Measurements from ENCODE around the gene OSM. TPM values are rescaled to one million over a fixed set of nuclear protein-coding genes. Genes with fewer than 3 reads are reported as not detected.

OSM gene
- total and polyA plus RNA-seq, 3 experiments from 2014 or later, result 16.4 to 20.7 (median 18.9) TPM

DNA sequence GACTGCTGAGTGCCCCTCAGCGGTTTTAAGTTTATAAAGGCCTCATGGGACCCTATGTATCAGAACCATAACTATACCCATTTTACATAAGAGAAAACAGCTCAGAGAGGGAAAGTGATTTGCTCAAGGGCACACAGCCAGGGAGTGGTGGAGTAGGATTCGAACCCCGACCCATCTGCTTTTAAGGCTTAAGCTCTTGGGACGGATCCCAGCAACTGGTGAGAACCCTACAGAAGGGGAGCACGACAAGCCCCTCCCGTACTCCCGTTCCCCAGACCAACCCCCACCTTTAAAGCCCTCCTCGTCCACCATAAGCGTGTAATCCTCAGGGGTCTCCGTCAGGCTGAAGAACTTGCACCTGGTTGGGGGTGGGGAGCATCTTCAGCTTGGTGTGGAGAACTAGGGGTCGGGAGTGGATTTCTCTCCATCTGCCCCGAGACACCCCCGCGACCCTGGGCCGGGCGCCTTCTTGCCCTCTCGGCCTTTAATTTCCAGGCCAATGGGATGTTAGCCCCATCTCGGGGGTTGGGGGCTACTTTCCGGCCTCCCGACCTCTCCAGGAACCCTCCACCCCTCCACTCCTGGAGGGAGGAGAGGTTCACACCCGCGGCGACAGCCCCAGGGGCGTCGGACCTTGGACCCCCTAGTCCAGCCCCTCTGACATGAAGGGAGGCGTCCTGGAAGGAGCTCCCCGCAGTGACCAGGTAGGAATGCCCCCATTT, 21.9 kb upstream of the OSM start:
- no peaks in the 10 kb centered on the region for H3K27me3 ChIP-seq (ENCODE audit: insufficient read depth, low read length, poor library complexity, severe bottlenecking)
- H3K4me1 Mint-ChIP-seq, result peaks cover 23 to 43% (median 26%) of the 10 kb centered on the region in 3 donors
- H3K36me3 Mint-ChIP-seq, result peaks cover 2 to 44% (median 5%) of the 10 kb centered on the region in 3 donors
- peaks cover 0 to 1% of the 10 kb centered on the region in 2 donors for H3K27me3 Mint-ChIP-seq
- CTCF ChIA-PET, result interaction anchor here (0.7 to 9.0 kb wide), 46 partner anchors 8 to 196 kb away, joined by 3 to 246 read pairs (median 6); partner anchors contain the start of genes CCDC157, LIF, MTFP1 and OSM
- peak overlapping the region; percentile 7 for H3K27ac ChIP-seq (ENCODE audit: low read depth, low read length)
- H3K4me3 ChIP-seq (ENCODE audit: low read length), result peak overlapping the region; percentile 70
- peaks cover 33% of the 10 kb centered on the region for H3K4me1 ChIP-seq (ENCODE audit: insufficient read depth, low read length)
- peaks cover 10% of the 10 kb centered on the region for H3K36me3 ChIP-seq (ENCODE audit: insufficient read depth, low read length)
- H3K27ac Mint-ChIP-seq, result peak overlapping the region; percentile 37 to 96 (median 88)
- no peaks in the 10 kb centered on the region for H3K9me3 ChIP-seq (ENCODE audit: low read length)
- POLR2A ChIA-PET, result interaction anchor here (1.0 to 6.2 kb wide), 11 partner anchors 14 to 136 kb away, joined by 3 to 48 read pairs (median 9); partner anchors contain the start of genes CCDC157, RNF215, SF3A1 and TBC1D10A
- DNase-seq, result no peak
- peak overlapping the region; percentile 87 to 95 (median 90) for H3K4me3 Mint-ChIP-seq
- H3K9me3 Mint-ChIP-seq, result no peaks in the 10 kb centered on the region

GRCh38 chr22:30287648-30288418, 21.2 kb upstream of the OSM start:
- peak overlapping the region; percentile 80 to 95 (median 90) for H3K4me3 Mint-ChIP-seq
- peaks cover 23 to 43% (median 26%) of the 10 kb centered on the region in 3 donors for H3K4me1 Mint-ChIP-seq
- ChIA-PET CTCF (interaction anchor here (0.7 to 9.0 kb wide), 52 partner anchors 8 to 198 kb away, joined by 3 to 246 read pairs (median 4); partner anchors contain the start of genes CCDC157, LIF, MTFP1 and OSM), POLR2A (interaction anchor here (0.6 to 6.2 kb wide), 11 partner anchors 15 to 137 kb away, joined by 3 to 48 read pairs (median 9); partner anchors contain the start of genes CCDC157, RNF215, SF3A1 and TBC1D10A)
- Histone ChIP-seq H3K27me3 (ENCODE audit: insufficient read depth, low read length, poor library complexity, severe bottlenecking) (no peaks in the 10 kb centered on the region), H3K36me3 (ENCODE audit: insufficient read depth, low read length) (peaks cover 2% of the 10 kb centered on the region), H3K9me3 (ENCODE audit: low read length) (no peaks in the 10 kb centered on the region), H3K4me1 (ENCODE audit: insufficient read depth, low read length) (peaks cover 37% of the 10 kb centered on the region), H3K27ac (ENCODE audit: low read depth, low read length) (no peak overlapping the region), H3K4me3 (ENCODE audit: low read length) (peak overlapping the region; percentile 7)
- peak; percentile 78 to 91 (median 81) for DNase-seq
- H3K9me3 Mint-ChIP-seq, result no peaks in the 10 kb centered on the region
- H3K27me3 Mint-ChIP-seq, result peaks cover 0 to 1% of the 10 kb centered on the region in 2 donors
- peak overlapping the region; percentile 37 to 96 (median 88) for H3K27ac Mint-ChIP-seq
- H3K36me3 Mint-ChIP-seq, result peaks cover 0 to 37% (median 0%) of the 10 kb centered on the region in 3 donors

DNA sequence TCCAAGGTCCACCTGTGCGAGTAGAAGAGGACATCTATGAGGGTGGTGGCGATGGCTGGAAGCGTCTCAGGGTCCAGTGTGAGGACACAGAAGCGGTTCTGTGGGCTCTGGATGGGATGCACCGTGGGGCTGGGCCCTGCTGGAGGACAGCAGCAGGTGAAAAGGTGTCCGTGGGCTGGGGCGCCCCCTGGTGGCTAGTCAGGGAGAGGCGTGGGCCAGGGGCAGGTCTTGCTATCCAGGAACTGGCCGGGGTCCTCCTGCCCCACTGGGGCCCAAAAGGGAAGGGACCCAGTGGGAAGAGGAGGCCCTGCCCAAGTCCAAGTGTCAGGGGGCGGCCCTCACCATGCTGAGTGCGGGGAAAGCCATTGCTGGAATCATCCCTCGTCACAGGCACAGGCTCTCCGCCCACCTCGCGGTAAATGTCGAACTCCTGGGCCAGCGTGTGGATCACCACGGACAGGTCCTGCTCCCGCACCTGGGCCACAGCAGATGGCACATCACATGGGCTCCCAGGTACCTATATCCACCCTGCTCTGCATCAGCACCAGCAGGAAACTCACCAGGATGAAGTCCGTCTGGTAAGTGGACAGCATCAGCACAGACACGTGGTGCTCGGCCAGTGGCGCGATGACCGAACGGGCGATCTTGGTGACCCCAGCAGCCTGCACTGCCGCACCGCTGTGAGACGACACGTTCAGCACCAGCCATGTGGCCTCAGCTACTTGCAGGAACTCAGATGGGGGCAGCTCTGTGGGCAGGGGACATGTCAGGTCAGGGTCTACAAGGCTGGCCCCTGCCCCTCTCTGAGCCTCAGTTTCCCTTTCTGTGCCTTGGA, 20.4 kb upstream of the OSM start:
- Histone ChIP-seq H3K4me1 (ENCODE audit: insufficient read depth, low read length) (peaks cover 45% of the 10 kb centered on the region), H3K36me3 (ENCODE audit: insufficient read depth, low read length) (no peaks in the 10 kb centered on the region), H3K27me3 (ENCODE audit: insufficient read depth, low read length, poor library complexity, severe bottlenecking) (no peaks in the 10 kb centered on the region), H3K9me3 (ENCODE audit: low read length) (no peaks in the 10 kb centered on the region), H3K27ac (ENCODE audit: low read depth, low read length) (no peak overlapping the region), H3K4me3 (ENCODE audit: low read length) (no peak overlapping the region)
- DNase-seq, result peak; percentile 76 to 88 (median 82)
- peaks cover 23 to 46% (median 28%) of the 10 kb centered on the region in 3 donors for H3K4me1 Mint-ChIP-seq
- CTCF ChIA-PET, result interaction anchor here (0.7 to 9.0 kb wide), 48 partner anchors 8 to 199 kb away, joined by 3 to 246 read pairs (median 5); partner anchors contain the start of genes CCDC157, LIF, MTFP1 and OSM
- POLR2A ChIA-PET, result interaction anchor here (0.6 to 6.2 kb wide), 9 partner anchors 15 to 105 kb away, joined by 3 to 48 read pairs (median 6); partner anchors contain the start of genes CCDC157, RNF215, SF3A1 and TBC1D10A
- peaks cover 0 to under 1% of the 10 kb centered on the region in 2 donors for H3K27me3 Mint-ChIP-seq
- H3K36me3 Mint-ChIP-seq, result peaks cover 0 to 29% (median 0%) of the 10 kb centered on the region in 3 donors
- H3K9me3 Mint-ChIP-seq, result no peaks in the 10 kb centered on the region
- peak overlapping the region in 2 of 7 donors; percentile 36 to 75 for H3K4me3 Mint-ChIP-seq
- peak overlapping the region in 3 of 8 donors; percentile 23 to 95 (median 42) for H3K27ac Mint-ChIP-seq

DNA sequence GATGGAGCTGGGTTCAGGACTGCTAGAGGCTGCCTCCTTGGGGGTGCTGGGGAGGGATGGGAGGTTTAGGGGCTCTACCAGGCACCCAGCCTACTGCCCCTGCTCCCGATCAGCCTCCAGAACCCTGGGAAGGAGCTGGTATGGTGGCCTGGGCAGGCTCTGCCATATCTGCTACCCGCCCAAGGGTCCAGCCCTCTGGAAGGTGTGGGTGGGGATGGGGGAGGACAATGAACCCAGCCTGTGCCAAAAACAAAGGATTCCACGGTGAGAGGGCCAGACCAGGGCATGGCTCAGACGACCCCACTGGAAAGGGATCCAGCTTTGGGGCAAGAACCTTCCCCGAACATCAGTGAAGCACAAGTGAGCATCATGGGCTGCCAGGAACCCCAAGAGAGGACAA, 19.7 kb upstream of the OSM start:
- no peak overlapping the region for H3K4me3 ChIP-seq (ENCODE audit: low read length)
- ChIA-PET POLR2A (interaction anchor here (0.7 to 1.1 kb wide), 2 partner anchors 18 to 25 kb away, joined by 3 read pairs; no protein-coding TSS in a partner anchor), CTCF (interaction anchor here (0.8 to 9.0 kb wide), 7 partner anchors 22 to 198 kb away, joined by 3 to 246 read pairs (median 25); partner anchors contain the start of genes OSM and RNF215)
- peak overlapping the region in 2 of 7 donors; percentile 36 to 75 for H3K4me3 Mint-ChIP-seq
- no peak overlapping the region for H3K27ac ChIP-seq (ENCODE audit: low read depth, low read length)
- no peaks in the 10 kb centered on the region for H3K9me3 Mint-ChIP-seq
- peaks cover 45% of the 10 kb centered on the region for H3K4me1 ChIP-seq (ENCODE audit: insufficient read depth, low read length)
- H3K4me1 Mint-ChIP-seq, result peaks cover 23 to 41% (median 26%) of the 10 kb centered on the region in 3 donors
- DNase-seq, result no peak
- no peaks in the 10 kb centered on the region for H3K27me3 ChIP-seq (ENCODE audit: insufficient read depth, low read length, poor library complexity, severe bottlenecking)
- H3K36me3 Mint-ChIP-seq, result peaks cover 0 to 22% (median 0%) of the 10 kb centered on the region in 3 donors
- H3K27me3 Mint-ChIP-seq, result no peaks in the 10 kb centered on the region
- H3K27ac Mint-ChIP-seq, result peak overlapping the region in 2 of 8 donors; percentile 11 to 95
- H3K9me3 ChIP-seq (ENCODE audit: low read length), result no peaks in the 10 kb centered on the region
- H3K36me3 ChIP-seq (ENCODE audit: insufficient read depth, low read length), result no peaks in the 10 kb centered on the region

DNA sequence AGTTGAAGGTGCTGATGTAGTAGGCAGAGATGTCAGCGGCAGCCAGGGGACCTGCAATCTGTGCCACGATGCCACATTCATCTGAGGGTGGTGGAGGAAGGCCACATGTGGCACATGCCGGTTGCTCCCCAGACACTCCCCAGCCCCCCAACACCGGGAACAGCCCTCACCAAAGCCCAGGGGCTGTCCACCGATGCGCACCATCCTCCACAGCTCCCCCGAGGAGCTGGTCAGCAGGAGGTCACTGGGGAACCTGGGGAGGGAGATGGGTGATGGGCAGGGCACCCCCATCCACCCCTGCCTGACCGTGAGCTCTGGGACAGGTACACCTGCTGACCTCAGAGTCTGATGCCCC, 19.2 kb upstream of the OSM start:
- H3K9me3 ChIP-seq (ENCODE audit: low read length), result no peaks in the 10 kb centered on the region
- CTCF ChIA-PET, result interaction anchor here (0.8 to 9.0 kb wide), 8 partner anchors 17 to 199 kb away, joined by 3 to 246 read pairs (median 14); partner anchors contain the start of genes OSM and RNF215
- Mint-ChIP-seq H3K27me3 (no peaks in the 10 kb centered on the region), H3K9me3 (no peaks in the 10 kb centered on the region), H3K27ac (no peak overlapping the region), H3K36me3 (peaks cover 0 to 21% (median 0%) of the 10 kb centered on the region in 3 donors), H3K4me3 (no peak overlapping the region), H3K4me1 (peaks cover 22 to 36% (median 26%) of the 10 kb centered on the region in 3 donors)
- POLR2A ChIA-PET, result interaction anchor here (0.7 to 1.1 kb wide), 2 partner anchors 17 to 25 kb away, joined by 3 read pairs; no protein-coding TSS in a partner anchor
- DNase-seq, result no peak
- H3K4me1 ChIP-seq (ENCODE audit: insufficient read depth, low read length), result peaks cover 40% of the 10 kb centered on the region
- H3K27me3 ChIP-seq (ENCODE audit: insufficient read depth, low read length, poor library complexity, severe bottlenecking), result no peaks in the 10 kb centered on the region
- H3K4me3 ChIP-seq (ENCODE audit: low read length), result no peak overlapping the region
- no peaks in the 10 kb centered on the region for H3K36me3 ChIP-seq (ENCODE audit: insufficient read depth, low read length)
- H3K27ac ChIP-seq (ENCODE audit: low read depth, low read length), result no peak overlapping the region

GRCh38 chr22:30285176-30285845, 18.7 kb upstream of the OSM start:
- peaks cover 35% of the 10 kb centered on the region for H3K4me1 ChIP-seq (ENCODE audit: insufficient read depth, low read length)
- H3K27me3 ChIP-seq (ENCODE audit: insufficient read depth, low read length, poor library complexity, severe bottlenecking), result no peaks in the 10 kb centered on the region
- no peak overlapping the region for H3K4me3 Mint-ChIP-seq
- H3K36me3 Mint-ChIP-seq, result peaks cover 0 to 21% (median 0%) of the 10 kb centered on the region in 3 donors
- CTCF ChIA-PET, result interaction anchor here (1.3 to 9.0 kb wide), 6 partner anchors 17 to 178 kb away, joined by 3 to 246 read pairs (median 25); partner anchors contain the start of genes OSM and RNF215
- no peaks in the 10 kb centered on the region for H3K9me3 Mint-ChIP-seq
- H3K27me3 Mint-ChIP-seq, result no peaks in the 10 kb centered on the region
- no peak for DNase-seq
- peak overlapping the region in 1 of 8 donors; percentile 30 for H3K27ac Mint-ChIP-seq
- H3K27ac ChIP-seq (ENCODE audit: low read depth, low read length), result no peak overlapping the region
- H3K4me3 ChIP-seq (ENCODE audit: low read length), result no peak overlapping the region
- peaks cover 17 to 31% (median 21%) of the 10 kb centered on the region in 3 donors for H3K4me1 Mint-ChIP-seq
- H3K9me3 ChIP-seq (ENCODE audit: low read length), result no peaks in the 10 kb centered on the region
- H3K36me3 ChIP-seq (ENCODE audit: insufficient read depth, low read length), result no peaks in the 10 kb centered on the region
- POLR2A ChIA-PET, result interaction anchor here (1.1 kb wide), 1 partner anchor 24 kb away, joined by 3 read pairs; no protein-coding TSS in a partner anchor

Measured in CD8-positive, alpha-beta memory T cell (primary cell).